Smooth muscle cell (in vitro differentiated cells): ENCODE measurements around the gene NIPBL. TPM values are rescaled to one million over a fixed set of nuclear protein-coding genes. Genes with fewer than 3 reads are reported as not detected.
"Not testable (repeated sequence)": the region's sequence is repeated elsewhere in the genome, so short reads cannot be mapped to it uniquely, and the experiment has no call there.

ENCODE experiments used
- DNase-seq: peaks from one replicate; lab custom pipeline; 2025; ENCODE audit not compliant: unreplicated experiment; lab: John Stamatoyannopoulos, UW
- H2AFZ ChIP-seq: fragments of 200-600 bp; sonication (generic); 2 replicates; pipeline ENCODE4 v1.6.0; 2016; ENCODE audit warnings: antibody characterized with exemption, low read depth, mild to moderate bottlenecking
- H3F3A ChIP-seq: fragments of 200-600 bp; sonication (generic); 2 replicates; pipeline ENCODE4 v1.6.0; 2017; ENCODE audit warnings: antibody characterized with exemption, low read depth
- H3K27ac ChIP-seq: fragments of 200-600 bp; sonication (generic); 2 replicates; pipeline ENCODE4 v1.5.1; 2016; ENCODE audit warnings: low read depth, mild to moderate bottlenecking
- H3K27me3 ChIP-seq: fragments of 200-600 bp; sonication (generic); 2 replicates; pipeline ENCODE4 v1.6.1; 2016; ENCODE audit warnings: low read depth, mild to moderate bottlenecking
- H3K36me3 ChIP-seq: fragments of 200-600 bp; sonication (generic); 2 replicates; pipeline ENCODE4 v1.5.1; 2016; ENCODE audit warnings: low read depth
- H3K4me1 ChIP-seq: fragments of 200-600 bp; sonication (generic); 2 replicates; pipeline ENCODE4 v1.5.1; 2016; ENCODE audit warnings: low read depth
- H3K4me2 ChIP-seq: fragments of 200-600 bp; sonication (generic); 2 replicates; pipeline ENCODE4 v1.6.0; 2016; ENCODE audit warnings: mild to moderate bottlenecking
- H3K4me3 ChIP-seq: fragments of 200-600 bp; sonication (generic); 2 replicates; pipeline ENCODE4 v1.5.1; 2016; ENCODE audit warnings: mild to moderate bottlenecking
- H3K79me2 ChIP-seq: fragments of 200-600 bp; sonication (generic); 2 replicates; pipeline ENCODE4 v1.6.0; 2016; ENCODE audit warnings: low read depth, mild to moderate bottlenecking
- H3K9ac ChIP-seq: fragments of 200-600 bp; sonication (generic); 2 replicates; pipeline ENCODE4 v1.6.0; 2016; ENCODE audit warnings: low read depth
- H3K9me3 ChIP-seq: fragments of 200-600 bp; sonication (generic); replicated peaks from 2 replicates; pipeline ENCODE4 v1.5.1; 2016; ENCODE audit warnings: low read depth
- H4K20me1 ChIP-seq: fragments of 200-600 bp; sonication (generic); 2 replicates; pipeline ENCODE4 v1.6.0; 2016; ENCODE audit warnings: low read depth
- CTCF ChIP-seq: fragments of 200-600 bp; sonication (generic); IDR thresholded peaks from 2 replicates; pipeline ENCODE4 v1.5.1; 2017; ENCODE audit warnings: borderline replicate concordance, mild to moderate bottlenecking, antibody characterized with exemption; ENCODE audit not compliant: insufficient read depth, poor library complexity, severe bottlenecking
- WGBS: methylation state at CpG from one replicate; pipeline ENCODE4 v1.1.7; 2016; ENCODE audit warnings: low lambda C conversion rate; 5-methylcytosine and 5-hydroxymethylcytosine counted together
- polyA plus RNA-seq: library from polyadenylated mRNA; unstranded; fragments of >200 nt; fragmentation: Nextera tagmentation; extraction: Ambion mirVana; gene quantifications from 2 replicates; pipeline ENCODE4 v1.2.1, GENCODE V29; 2016
- total RNA-seq: library from RNA; depleted of rRNA; stranded (reverse); fragments of >200 nt; gene quantifications from 2 replicates; pipeline ENCODE4 v1.2.3, GENCODE V29; 2014

The NIPBL gene
- total and polyA plus RNA-seq, 2 experiments from 2014 or later: 14.7 to 46.3 TPM

GRCh38 chr5:36844305-36844704, 32.3 kb upstream of the NIPBL start:
- H3K36me3 ChIP-seq: no peaks in the 10 kb centered on the region
- no peak for TF ChIP-seq CTCF
- no peak for DNase-seq
- H2AFZ ChIP-seq: no peak overlapping the region
- H3K4me1 ChIP-seq: no peaks in the 10 kb centered on the region
- peaks cover 24% of the 10 kb centered on the region for H3K27me3 ChIP-seq
- no peak overlapping the region for H3K9ac ChIP-seq
- no peaks in the 10 kb centered on the region for H4K20me1 ChIP-seq
- H3K27ac ChIP-seq: no peak overlapping the region
- no peaks in the 10 kb centered on the region for H3K79me2 ChIP-seq
- no peak overlapping the region for H3K4me3 ChIP-seq
- H3F3A ChIP-seq: no peaks in the 10 kb centered on the region
- H3K4me2 ChIP-seq: no peak overlapping the region
- H3K9me3 ChIP-seq: no peaks in the 10 kb centered on the region
- WGBS: 74% methylated on average over 5 of the region's 5 CpGs

- not testable (repeated sequence) for H3K27ac ChIP-seq, DNase-seq, H3K9me3 ChIP-seq, H3K36me3 ChIP-seq, H3K9ac ChIP-seq, H2AFZ ChIP-seq, H3K4me3 ChIP-seq, H3K4me1 ChIP-seq, H4K20me1 ChIP-seq, H3K4me2 ChIP-seq, H3F3A ChIP-seq, H3K79me2 ChIP-seq
- peaks cover 19% of the 10 kb centered on the region for H3K27me3 ChIP-seq
- 90% methylated on average over 3 of the region's 3 CpGs for WGBS
These were observed 28.0 kb upstream of the NIPBL start for GRCh38 chr5:36848545-36848944.

DNA sequence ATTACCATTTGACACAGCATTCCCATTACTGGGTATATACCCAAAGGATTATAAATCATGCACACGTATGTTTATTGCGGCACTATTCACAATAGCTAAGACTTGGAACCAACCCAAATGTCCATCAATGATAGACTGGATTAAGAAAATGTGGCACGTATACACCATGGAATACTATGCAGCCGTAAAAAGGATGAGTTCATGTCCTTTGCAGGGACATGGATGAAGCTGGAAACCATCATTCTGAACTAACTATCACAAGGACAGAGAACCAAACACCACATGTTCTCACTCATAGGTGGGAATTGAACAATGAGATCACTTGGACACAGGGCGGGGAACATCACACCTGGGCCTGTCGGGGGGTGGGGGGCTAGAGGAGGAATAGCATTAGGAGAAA, 23.7 kb upstream of the NIPBL start:
- not testable (repeated sequence) for H3K4me3 ChIP-seq, H3K9me3 ChIP-seq, DNase-seq, H3K27me3 ChIP-seq, H3K4me1 ChIP-seq, H3K36me3 ChIP-seq, H3K4me2 ChIP-seq, H2AFZ ChIP-seq, H3K9ac ChIP-seq, H3K27ac ChIP-seq, H3F3A ChIP-seq, H4K20me1 ChIP-seq, H3K79me2 ChIP-seq
- 92% methylated on average over 6 of the region's 6 CpGs for WGBS

DNA sequence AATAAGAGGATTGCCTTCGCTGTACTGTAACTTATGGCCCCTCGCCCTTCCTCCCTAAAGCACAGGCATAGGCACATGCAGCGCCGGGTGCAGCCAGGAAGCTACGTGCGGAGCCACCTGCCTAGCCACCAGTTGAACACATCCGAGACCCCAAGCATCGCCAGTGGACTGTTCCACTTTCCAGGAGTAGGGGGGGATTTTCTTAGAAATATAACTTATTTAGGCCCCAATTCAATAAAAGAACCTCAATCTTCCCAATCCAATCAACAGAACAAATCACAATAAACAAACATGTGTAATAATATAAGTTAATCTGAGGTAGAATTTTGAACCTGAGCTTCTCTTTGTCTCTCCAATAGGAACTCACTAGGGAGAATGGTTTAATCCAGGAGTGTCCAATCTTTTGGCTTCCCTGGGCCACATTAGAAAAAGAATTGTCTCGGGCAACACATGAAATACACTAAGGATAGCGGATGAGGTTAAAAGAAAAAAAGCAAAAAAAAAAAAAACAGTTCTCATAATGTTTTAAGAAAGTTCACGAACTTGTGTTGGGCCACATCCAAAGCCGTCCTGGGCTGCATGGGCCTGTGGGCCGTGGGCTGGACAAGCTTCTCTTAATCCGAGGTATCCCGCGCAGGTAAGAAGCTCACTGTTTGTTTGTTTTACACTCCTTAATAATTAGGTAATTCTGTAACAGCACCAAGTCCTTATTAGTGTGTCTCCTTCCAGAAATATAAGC, 22.0 kb upstream of the NIPBL start:
- no peaks in the 10 kb centered on the region for H4K20me1 ChIP-seq
- H3K9ac ChIP-seq: no peak overlapping the region
- no peaks in the 10 kb centered on the region for H3K9me3 ChIP-seq
- H3F3A ChIP-seq: no peaks in the 10 kb centered on the region
- H3K79me2 ChIP-seq: no peaks in the 10 kb centered on the region
- H3K4me1 ChIP-seq: no peaks in the 10 kb centered on the region
- H3K27me3 ChIP-seq: no peaks in the 10 kb centered on the region
- no peak for DNase-seq
- no peak overlapping the region for H3K4me2 ChIP-seq
- no peaks in the 10 kb centered on the region for H3K36me3 ChIP-seq
- no peak overlapping the region for H3K27ac ChIP-seq
- H3K4me3 ChIP-seq: no peak overlapping the region
- TF ChIP-seq CTCF: no peak
- WGBS: 79% methylated on average over 16 of the region's 16 CpGs
- no peak overlapping the region for H2AFZ ChIP-seq

GRCh38 chr5:36855141-36855495, 21.5 kb upstream of the NIPBL start:
- H3K4me3 ChIP-seq: no peak overlapping the region
- H3K4me2 ChIP-seq: no peak overlapping the region
- H3K9ac ChIP-seq: no peak overlapping the region
- no peaks in the 10 kb centered on the region for H3K27me3 ChIP-seq
- H2AFZ ChIP-seq: no peak overlapping the region
- H3K4me1 ChIP-seq: no peaks in the 10 kb centered on the region
- H3K27ac ChIP-seq: no peak overlapping the region
- H3K36me3 ChIP-seq: no peaks in the 10 kb centered on the region
- TF ChIP-seq CTCF: no peak
- no peaks in the 10 kb centered on the region for H3K9me3 ChIP-seq
- 92% methylated on average over 10 of the region's 10 CpGs for WGBS
- H4K20me1 ChIP-seq: no peaks in the 10 kb centered on the region
- H3K79me2 ChIP-seq: no peaks in the 10 kb centered on the region
- DNase-seq: no peak
- H3F3A ChIP-seq: no peaks in the 10 kb centered on the region
